ENCODE measurements around the gene RASGRP2.

- TF ChIP-seq POLR2A (IDR thresholded peaks at IDR 0.05) (no peak), CTCF (IDR thresholded peaks at IDR 0.05) (no peak)
These were observed 11.9 kb upstream of the RASGRP2 start for GRCh38 chr11:64755681-64756361.
